Esophagus squamous epithelium (tissue), 4 donors: ENCODE data around the gene MLLT3.

Experiments
- CTCF ChIP-seq, 6 experiments: fragments of 450-650 bp in 4 of 6; fragments of 200-600 bp in 2 of 6; sonication (generic) in 2 of 6; IDR thresholded peaks; one replicate each; pipeline ENCODE4 v1.5.1; 2016 to 2019; ENCODE audit warnings: antibody characterized with exemption in 6 of 6, mild to moderate bottlenecking in 4 of 6, moderate library complexity in 4 of 6
- POLR2A ChIP-seq, 4 donors: fragments of 450-650 bp; IDR thresholded peaks; one replicate each; pipeline ENCODE4 v1.6.1; 2017; ENCODE audit warnings: antibody characterized with exemption in 4 of 4, mild to moderate bottlenecking in 4 of 4, moderate library complexity in 3 of 4

DNA sequence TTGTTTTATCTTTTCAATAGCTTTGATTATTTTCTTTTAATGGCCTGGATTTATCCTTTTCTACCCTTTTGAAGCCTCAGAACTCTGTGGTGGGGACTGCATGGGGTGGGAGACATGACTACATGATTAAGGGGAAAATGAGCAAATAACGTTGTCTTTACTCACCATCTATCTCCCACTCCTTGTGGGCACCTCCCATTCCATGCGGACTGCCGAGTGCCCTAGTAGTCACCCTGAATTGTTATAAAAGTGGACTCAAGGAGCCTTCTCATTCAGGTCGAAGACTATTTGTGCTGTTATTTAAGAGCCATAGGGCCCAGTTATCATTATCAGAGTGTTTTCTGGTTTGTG lies 281.8 kb downstream of the MLLT3 start:
- TF ChIP-seq CTCF (IDR thresholded peaks at IDR 0.05) (no peak), POLR2A (IDR thresholded peaks at IDR 0.05) (no peak)
